Left ventricle myocardium superior (tissue), 1 donor: ENCODE data around the gene PPP1R12C. TPM values are rescaled to one million over a fixed set of nuclear protein-coding genes. Genes with fewer than 3 reads are reported as not detected.
"Not testable (repeated sequence)": the region's sequence is repeated elsewhere in the genome, so short reads cannot be mapped to it uniquely, and the experiment has no call there.

Experiments used
- ATAC-seq: fragments of 200-7000 bp; cut with Tn5 transposase; one replicate; pipeline ENCODE4 v1.9.1; 2020; ENCODE audit warnings: mild to moderate bottlenecking, moderate library complexity
- DNase-seq: peaks from one replicate; pipeline ENCODE4 v3.0.0-alpha.2; 2020
- intact Hi-C: fragments of 100-400 bp; cut with micrococcal nuclease; formaldehyde crosslinking; loops from one replicate; pipeline ENCODE4 v1.11.0; 2022
- total RNA-seq: library from RNA; stranded (reverse); fragmentation: NEBNext Ultra II Directional; extraction: Animal tissue kit (Norgen Biotek cat#: 25700); gene quantifications from one replicate; pipeline ENCODE4 v1.2.1, GENCODE V29; 2021
- donor health status: DM: no; HTN: yes; CAD: no; lungs with severe emphysema.

PPP1R12C gene
- total RNA-seq, 1 donor from 2014 or later: 141 TPM

DNA sequence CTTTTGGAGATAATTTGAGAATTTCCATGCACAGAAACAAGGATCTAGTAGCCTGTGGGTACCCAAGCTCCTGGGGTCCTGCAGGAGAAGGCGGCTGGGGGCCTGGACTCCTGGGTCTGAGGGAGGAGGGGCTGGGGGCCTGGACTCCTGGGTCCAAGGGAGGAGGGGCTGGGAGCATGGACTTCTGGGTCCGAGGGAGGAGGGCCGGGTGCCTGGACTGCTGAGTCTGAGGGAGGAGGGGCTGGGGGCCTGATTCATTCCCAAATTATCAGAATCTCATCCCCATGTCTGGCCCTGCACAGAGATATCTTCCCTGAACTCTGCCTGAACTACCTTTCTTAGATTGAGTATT, 54.0 kb downstream of the PPP1R12C start:
- DNase-seq (no peak), ATAC-seq (no peak)
- intact Hi-C loops: no loop called here

DNA sequence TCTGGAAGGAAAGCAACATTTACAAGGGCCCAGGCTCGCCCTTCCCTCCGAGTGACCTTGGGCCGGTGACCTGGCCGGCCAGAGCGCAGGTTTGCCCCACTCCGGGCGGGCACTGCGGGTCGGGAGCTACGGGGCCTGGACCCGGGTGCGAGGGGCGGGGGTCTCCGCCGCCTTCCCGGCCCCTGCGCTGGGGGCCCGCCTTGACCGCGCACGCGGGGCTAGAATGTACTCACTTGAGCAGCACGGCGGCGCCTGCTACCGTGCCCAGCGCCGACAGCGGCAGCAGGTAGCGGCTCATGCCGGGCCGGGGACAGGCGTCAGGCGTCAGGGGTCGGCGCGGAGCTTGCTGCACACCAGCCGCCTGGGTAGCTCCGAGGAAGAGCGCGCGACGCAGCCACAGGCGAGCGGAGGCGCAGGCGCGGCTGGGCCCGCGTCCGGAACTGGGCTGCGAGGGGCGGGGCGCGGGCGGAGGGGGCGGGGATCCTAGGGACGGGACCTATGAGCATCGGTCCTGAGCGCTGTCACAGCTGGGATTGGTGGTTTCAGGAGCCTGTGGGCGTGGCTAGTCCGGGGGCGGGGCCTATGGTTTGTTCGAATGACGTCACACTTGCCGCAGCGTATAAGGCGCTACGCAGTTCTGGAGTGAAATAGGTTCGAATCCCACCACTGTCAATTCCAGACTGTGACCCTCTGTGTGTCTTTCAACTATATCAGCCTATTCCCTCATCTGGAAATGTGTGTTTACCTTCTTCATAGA, 54.5 kb downstream of the PPP1R12C start, which contains the start of gene RDH13:
RDH13 (minus strand) TSS at position 414 of the 757 bp plus-strand sequence; CDS start at position 298, 116 bp downstream.
- ATAC-seq (peak; percentile 99), DNase-seq (peak; percentile 99)
- intact Hi-C loops: no loop called here

DNA sequence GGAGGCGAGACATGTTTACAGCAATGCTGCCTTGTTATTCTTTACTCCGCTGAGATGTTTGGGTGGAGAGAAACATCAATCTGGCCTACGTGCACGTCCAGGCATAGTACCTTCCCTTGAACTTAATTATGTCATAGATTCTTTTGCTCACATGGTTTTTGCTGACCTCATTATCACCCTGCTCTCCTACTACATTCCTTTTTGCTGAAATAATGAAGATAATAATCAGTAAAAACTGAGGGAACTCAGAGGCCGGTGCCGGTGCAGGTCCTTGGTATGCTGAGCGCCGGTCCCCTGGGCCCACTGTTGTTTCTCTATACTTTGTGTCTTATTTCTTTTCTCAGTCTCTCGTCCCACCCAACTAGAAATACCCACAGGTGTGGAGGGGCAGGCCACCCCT, 57.1 kb downstream of the PPP1R12C start:
- intact Hi-C loops, DNase-seq, ATAC-seq: not testable (repeated sequence)

DNA sequence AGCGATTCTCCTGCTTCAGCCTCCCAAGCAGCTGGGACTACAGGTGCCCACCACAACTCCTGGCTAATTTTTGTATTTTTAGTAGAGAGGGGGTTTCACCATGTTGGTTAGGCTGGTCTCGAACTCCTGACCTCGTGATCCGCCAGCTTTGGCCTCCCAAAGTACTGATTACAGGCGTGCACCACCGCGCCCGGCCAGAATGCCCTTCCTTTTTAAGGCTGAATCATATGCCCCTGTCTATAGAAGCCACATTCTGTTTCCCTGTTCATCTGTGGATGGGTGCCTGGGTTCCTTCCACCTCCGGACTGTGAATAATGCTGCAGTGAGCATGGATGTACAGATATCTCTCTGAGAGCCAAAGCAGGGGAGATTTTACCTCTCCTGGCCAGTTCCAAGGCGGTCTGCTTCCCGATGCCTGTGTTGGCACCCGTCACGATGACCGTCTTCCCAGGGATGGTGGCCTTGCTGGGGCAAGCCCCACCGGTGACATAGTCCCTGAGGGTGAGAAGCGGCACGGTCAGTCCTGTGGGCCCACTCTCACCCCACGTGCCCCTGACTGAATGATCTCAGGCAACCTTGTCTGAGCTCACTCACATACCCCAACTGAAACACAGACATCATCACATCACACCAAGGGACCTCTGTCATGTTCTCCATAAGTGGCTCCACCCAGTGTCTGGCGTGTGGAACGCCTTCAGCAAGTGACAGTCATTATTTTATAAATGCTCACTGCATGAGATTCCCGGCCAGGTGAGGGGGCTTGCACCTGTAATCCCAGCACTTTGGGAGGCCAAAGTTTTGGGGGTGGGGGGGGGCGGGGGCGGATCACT, 58.4 kb downstream of the PPP1R12C start:
- intact Hi-C loops: no loop called here
- no peak for DNase-seq
- no peak for ATAC-seq

DNA sequence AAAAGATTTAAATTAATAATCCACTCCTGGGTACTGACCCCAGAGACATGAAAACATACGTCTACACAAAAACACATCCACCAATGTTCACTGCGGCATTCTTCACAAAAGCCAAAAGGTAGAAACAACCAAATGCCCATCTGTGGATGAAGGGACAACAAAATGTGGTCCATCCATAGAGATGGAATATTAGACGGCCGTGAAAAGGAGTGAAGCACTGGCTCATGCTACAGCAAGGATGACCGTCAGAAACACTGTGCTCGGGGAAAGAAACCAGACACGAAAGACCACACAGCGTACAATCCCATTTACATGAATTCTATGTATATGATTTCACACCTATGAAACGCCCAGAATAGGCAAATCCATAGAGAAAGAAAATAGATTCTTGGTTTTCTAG, 60.6 kb downstream of the PPP1R12C start:
- no peak for ATAC-seq
- intact Hi-C loops: no loop called here
- no peak for DNase-seq

- DNase-seq (no peak), ATAC-seq (no peak)
- intact Hi-C loops: no loop called here
These were observed 63.7 kb downstream of the PPP1R12C start for GRCh38 chr19:55053735-55054134.

DNA sequence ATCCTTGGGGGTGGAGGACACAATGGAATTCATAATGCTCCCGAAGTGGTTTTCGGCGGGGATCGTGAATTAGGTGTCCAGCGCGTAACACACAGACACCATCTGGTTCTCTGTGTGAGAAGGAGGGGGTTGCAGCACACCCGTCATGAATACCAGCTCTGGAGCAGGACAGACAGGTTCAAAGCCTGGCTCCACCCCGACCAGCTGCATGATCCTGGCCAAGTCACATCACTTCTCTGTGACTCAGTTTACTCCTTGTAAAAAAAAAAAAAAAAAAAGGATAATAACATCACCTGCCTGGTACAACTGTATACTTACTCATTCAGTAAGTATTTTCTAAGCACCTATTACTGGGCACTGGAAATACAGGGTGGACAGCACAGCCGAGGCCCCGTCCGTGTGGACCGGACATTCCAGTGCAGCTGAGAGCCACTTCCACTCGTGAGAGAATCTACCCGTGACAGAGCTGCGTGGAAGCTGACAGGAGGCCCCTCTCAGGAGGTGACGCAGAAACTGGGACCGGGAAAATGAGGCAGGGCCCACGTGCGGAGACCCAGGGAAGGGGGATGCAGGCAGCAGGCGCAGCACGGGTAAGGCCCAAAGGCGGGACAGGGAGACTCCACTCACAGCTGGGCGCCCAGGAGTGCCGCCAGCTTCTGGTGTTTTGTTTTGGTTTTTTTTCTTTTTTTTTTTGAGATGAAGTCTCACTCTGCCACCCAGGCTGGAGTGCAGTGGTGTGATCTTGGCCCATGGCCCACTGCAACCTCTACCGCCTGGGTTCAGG, 66.5 kb downstream of the PPP1R12C start:
- ATAC-seq (no peak), DNase-seq (no peak)
- intact Hi-C loops: no loop called here

- ATAC-seq (no peak), DNase-seq (no peak)
- intact Hi-C loops: no loop called here
These were observed 69.0 kb downstream of the PPP1R12C start for GRCh38 chr19:55048446-55048845.

- DNase-seq: no peak
- intact Hi-C loops: no loop called here
- no peak for ATAC-seq
These were observed 69.5 kb downstream of the PPP1R12C start for GRCh38 chr19:55047951-55048350.

DNA sequence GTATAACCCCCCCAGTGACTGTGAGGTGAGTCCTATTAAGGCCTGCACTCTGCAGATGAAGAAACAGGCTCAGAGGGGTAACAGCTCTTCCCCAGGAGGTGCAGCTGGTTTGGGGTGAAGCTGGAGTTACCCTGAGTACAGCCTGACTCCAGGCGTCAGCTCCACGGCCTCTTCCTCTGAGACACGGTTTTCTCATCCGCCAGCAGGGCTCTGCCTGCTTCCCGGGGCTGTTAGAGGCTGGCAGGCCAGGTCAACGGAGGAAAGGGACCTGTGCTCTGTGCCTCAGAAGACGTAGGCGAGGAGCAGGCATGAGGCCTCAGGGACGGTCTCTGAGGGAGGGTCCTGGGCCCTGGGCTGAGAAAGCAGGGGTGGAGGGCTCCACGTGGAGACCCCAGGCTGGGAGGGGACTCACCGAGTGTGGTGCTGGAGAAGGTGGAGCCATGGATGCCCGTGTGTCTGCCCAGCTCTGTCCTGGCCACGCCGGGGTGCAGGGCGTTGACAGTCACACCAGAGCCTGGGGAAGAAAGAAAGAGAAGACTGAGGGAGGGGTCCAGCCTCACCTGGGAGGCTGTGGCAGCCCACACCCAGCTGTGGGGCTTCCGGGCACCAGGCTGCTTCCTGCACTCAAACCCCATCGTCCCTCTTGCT, 70.3 kb downstream of the PPP1R12C start:
- ATAC-seq (no peak), DNase-seq (no peak)
- intact Hi-C loops: no loop called here

DNA sequence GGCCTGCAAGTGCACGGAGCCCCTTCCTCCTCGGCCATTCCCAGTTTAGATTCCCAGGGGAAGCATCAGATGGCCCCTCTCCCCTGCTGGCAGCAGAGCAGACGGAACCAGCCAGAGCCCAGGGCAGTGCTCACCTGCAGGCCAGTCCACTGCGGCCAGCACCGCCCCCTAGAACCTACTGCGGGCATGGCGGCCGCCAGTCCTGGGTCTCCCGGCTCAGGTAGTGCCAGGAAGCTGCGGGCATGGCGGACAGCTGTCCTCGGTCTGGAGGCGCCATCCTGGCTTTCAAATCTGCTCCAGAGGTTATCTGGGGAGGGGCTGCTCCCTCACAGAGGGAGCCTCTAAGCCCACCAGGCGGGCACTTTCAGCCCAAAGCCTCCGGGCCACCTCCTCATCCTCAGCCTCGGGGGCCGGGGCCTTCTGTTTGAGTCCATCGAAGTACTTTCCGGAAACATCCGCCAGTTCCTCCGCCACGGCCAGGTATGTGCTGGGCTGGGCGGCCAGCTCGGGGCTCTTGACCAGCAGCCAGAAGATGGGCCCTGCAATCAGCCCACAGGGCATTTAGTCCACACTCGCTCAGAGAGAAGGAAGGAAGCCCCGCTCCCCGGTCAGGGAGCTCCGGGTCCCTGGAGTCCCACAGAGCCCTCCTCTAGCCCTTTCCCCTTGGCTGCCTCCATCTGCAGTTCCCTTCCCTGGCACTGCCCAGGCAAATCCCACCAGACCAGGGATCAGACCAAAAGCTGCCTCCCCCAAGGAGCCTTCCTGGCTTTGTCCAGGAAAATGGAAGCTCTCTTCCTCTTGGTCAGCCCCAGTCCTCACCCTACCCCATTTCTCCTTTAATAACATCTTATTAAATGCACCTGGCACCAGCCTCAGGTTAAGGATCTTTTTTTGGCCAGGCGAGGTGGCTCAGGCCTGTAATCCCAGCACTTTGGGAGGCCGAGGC, 72.4 kb downstream of the PPP1R12C start:
- intact Hi-C loops: no loop called here
- DNase-seq: no peak
- no peak for ATAC-seq

- intact Hi-C loops: no loop called here
- no peak for ATAC-seq
- DNase-seq: no peak
These were observed 73.2 kb downstream of the PPP1R12C start for GRCh38 chr19:55044286-55044685.

DNA sequence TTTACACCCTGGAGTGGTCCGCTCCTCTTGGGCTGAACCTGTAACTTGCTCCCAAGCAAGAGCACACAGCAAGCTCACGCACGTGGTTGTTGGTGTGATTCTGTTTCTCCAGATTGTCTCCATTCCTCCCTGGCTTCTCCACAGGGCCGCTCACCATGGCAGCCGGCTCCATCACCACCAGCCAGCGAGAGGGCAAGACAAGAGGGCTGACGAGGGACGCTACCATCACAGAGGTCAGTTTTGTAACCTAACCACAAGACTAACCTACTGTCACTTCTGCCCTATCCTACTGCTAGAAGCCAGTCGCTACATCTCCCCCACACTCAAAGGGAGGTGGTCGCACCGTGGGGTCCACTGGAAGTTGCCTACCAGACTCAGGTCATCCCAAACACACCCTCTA, 74.7 kb downstream of the PPP1R12C start:
- ATAC-seq: no peak
- intact Hi-C loops: no loop called here
- no peak for DNase-seq

DNA sequence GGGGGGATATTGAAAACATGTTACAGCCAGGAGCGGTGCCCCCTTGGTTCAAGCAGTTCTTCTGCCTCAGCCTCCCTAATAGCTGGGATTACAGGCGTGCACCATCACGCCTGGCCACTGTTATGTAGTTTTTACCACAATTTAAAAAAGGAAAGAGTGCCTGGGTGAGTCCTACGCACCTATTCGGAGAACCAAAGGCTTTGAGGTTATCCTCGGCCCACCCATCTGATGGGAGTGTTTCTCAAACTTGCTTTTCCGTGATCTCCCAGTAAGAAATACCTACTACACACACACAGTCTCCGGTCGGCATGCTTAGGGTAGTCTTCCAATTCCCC, 75.1 kb downstream of the PPP1R12C start:
- ATAC-seq: no peak
- intact Hi-C loops: no loop called here
- no peak for DNase-seq

DNA sequence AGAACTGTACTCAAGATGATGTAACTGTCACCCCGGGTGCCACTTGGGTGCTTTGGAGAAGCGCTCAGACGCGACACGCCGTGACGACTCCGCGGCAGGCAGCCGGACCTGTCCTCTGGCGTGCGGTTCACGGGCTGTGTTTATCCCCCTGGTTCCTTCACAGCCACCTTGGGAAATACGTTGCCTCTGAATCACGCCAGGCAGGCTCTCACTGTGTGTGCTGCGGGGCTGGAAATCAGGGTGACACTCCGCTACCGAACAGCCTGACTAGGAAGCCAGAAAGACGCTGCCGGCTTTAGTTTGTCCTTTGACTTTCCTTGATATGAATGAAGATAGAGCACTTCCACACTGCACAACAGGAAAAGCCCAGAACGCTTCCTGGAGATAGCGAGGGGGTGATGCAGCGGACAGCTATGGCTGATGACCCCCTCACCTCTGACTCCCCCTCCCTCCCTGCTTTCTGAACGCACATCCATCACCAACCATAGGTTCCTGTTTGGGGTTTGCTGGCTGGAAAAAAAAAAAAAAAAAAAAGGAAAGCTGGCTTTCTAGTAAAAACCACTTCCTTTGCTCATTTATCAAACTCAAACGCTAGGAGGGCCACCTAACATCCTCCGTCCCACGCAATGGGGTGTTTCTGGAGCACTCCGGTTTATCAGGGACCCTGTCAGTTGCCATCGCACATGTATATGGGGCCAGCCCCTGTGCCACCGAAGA, 75.7 kb downstream of the PPP1R12C start:
- peak; percentile 14 for ATAC-seq
- no peak for DNase-seq
- intact Hi-C loops: no loop called here

- intact Hi-C loops: no loop called here
- no peak for ATAC-seq
- no peak for DNase-seq
These were observed 76.2 kb downstream of the PPP1R12C start for GRCh38 chr19:55041244-55041626.
